Mesenchymal stem cell (in vitro differentiated cells and primary cell): Measurements from ENCODE around the gene ITGA2B.
A peak's percentile ranks its signal among the peaks of the same experiment; 100 is the strongest.

Experiments
- DNase-seq: peaks from one replicate; pipeline ENCODE4 v3.0.0-alpha.2; 2013
- H2AFZ ChIP-seq: one replicate; pipeline ENCODE4 v1.6.1; 2013; ENCODE audit warnings: low read depth, mild to moderate bottlenecking, control low read depth, inconsistent platforms, low read length, moderate library complexity
- H2AK5ac ChIP-seq: 2 replicates; pipeline ENCODE4 v1.6.1; 2013; ENCODE audit warnings: low read length, moderate library complexity, mild to moderate bottlenecking, inconsistent platforms; ENCODE audit not compliant: severe bottlenecking
- H2BK120ac ChIP-seq: one replicate; pipeline ENCODE4 v1.6.1; 2013; ENCODE audit warnings: low read depth, mild to moderate bottlenecking, inconsistent platforms, low read length, moderate library complexity
- H2BK12ac ChIP-seq, 2 experiments: one replicate each; pipeline ENCODE4 v1.6.1; 2013; ENCODE audit warnings: inconsistent platforms in 2 of 2, low read length in 2 of 2, mild to moderate bottlenecking in 2 of 2, moderate library complexity in 2 of 2, control low read depth in 1 of 2
- H2BK15ac ChIP-seq: one replicate; pipeline ENCODE4 v1.6.1; 2013; ENCODE audit warnings: mild to moderate bottlenecking, low read depth, inconsistent platforms; ENCODE audit not compliant: poor library complexity, severe bottlenecking
- H2BK5ac ChIP-seq: 2 replicates; pipeline ENCODE4 v1.6.1; 2013; ENCODE audit warnings: low read depth, mild to moderate bottlenecking, low read length, control low read depth, inconsistent platforms; ENCODE audit not compliant: poor library complexity, severe bottlenecking
- H3K14ac ChIP-seq, 2 experiments: one replicate each; pipeline ENCODE4 v1.6.1; 2013; ENCODE audit warnings: inconsistent platforms in 2 of 2, low read length in 2 of 2, control low read depth in 1 of 2, mild to moderate bottlenecking in 1 of 2, moderate library complexity in 1 of 2
- H3K18ac ChIP-seq, 2 experiments: one replicate each; pipeline ENCODE4 v1.6.1; 2013; ENCODE audit warnings: inconsistent platforms in 2 of 2, low read length in 2 of 2, control low read depth in 1 of 2, low read depth in 1 of 2, mild to moderate bottlenecking in 1 of 2
- H3K23ac ChIP-seq, 2 experiments: one replicate each; pipeline ENCODE4 v1.6.1; 2013; ENCODE audit warnings: inconsistent platforms in 2 of 2, low read length in 2 of 2, mild to moderate bottlenecking in 2 of 2, moderate library complexity in 2 of 2, control low read depth in 1 of 2
- H3K27ac ChIP-seq: 2 replicates; pipeline ENCODE4 v1.5.1; 2013; ENCODE audit warnings: mild to moderate bottlenecking, moderate library complexity, low read length, control low read depth, inconsistent platforms; ENCODE audit not compliant: poor library complexity, severe bottlenecking
- H3K27me3 ChIP-seq, 2 experiments: 2 replicates each; pipeline versions ENCODE4 v1.6.1 to v1.7.0; 2013; ENCODE audit warnings: low read length in 2 of 2, mild to moderate bottlenecking in 2 of 2, moderate library complexity in 2 of 2, control low read depth in 1 of 2, inconsistent platforms in 1 of 2; ENCODE audit not compliant: control insufficient read depth in 1 of 2, insufficient read depth in 1 of 2
- H3K36me3 ChIP-seq, 2 experiments: 2 replicates each; pipeline versions ENCODE4 v1.6.1 to v1.7.0; 2013; ENCODE audit warnings: low read length in 2 of 2, control low read depth in 1 of 2, inconsistent platforms in 1 of 2, low read depth in 1 of 2, mild to moderate bottlenecking in 1 of 2; ENCODE audit not compliant: insufficient read depth in 2 of 2, control insufficient read depth in 1 of 2
- H3K4ac ChIP-seq, 2 experiments: one replicate each; pipeline ENCODE4 v1.6.1; 2013; ENCODE audit warnings: inconsistent platforms in 2 of 2, low read length in 2 of 2, mild to moderate bottlenecking in 2 of 2, moderate library complexity in 2 of 2, control low read depth in 1 of 2, low read depth in 1 of 2
- H3K4me1 ChIP-seq: 2 replicates; pipeline ENCODE4 v1.6.1; 2013; ENCODE audit warnings: low read depth, low read length, control low read depth; ENCODE audit not compliant: control insufficient read depth, insufficient read depth
- H3K4me2 ChIP-seq: 2 replicates; pipeline ENCODE4 v1.6.1; 2013; ENCODE audit warnings: low read length, mild to moderate bottlenecking, inconsistent platforms; ENCODE audit not compliant: poor library complexity, severe bottlenecking
- H3K4me3 ChIP-seq, 2 experiments: 2 replicates each; pipeline versions ENCODE4 v1.5.1 to v1.7.0; 2013; ENCODE audit warnings: low read length in 2 of 2, mild to moderate bottlenecking in 2 of 2, control low read depth in 1 of 2, low read depth in 1 of 2; ENCODE audit not compliant: insufficient read depth in 1 of 2
- H3K79me1 ChIP-seq: replicated peaks from 2 replicates; pipeline ENCODE4 v1.6.1; 2013; ENCODE audit warnings: mild to moderate bottlenecking, control low read depth, low read length, inconsistent platforms; ENCODE audit not compliant: poor library complexity, severe bottlenecking
- H3K9ac ChIP-seq: 2 replicates; pipeline ENCODE4 v1.7.0; 2013; ENCODE audit warnings: mild to moderate bottlenecking, low read length, moderate library complexity
- H3K9me3 ChIP-seq: 2 replicates; pipeline ENCODE4 v1.7.0; 2013; ENCODE audit warnings: mild to moderate bottlenecking, low read length; ENCODE audit not compliant: control insufficient read depth
- H4K8ac ChIP-seq: one replicate; pipeline ENCODE4 v1.6.1; 2013; ENCODE audit warnings: inconsistent platforms, mild to moderate bottlenecking, low read length, moderate library complexity
- H4K91ac ChIP-seq: one replicate; pipeline ENCODE4 v1.6.1; 2013; ENCODE audit warnings: mild to moderate bottlenecking, low read length, inconsistent platforms
- WGBS: methylation state at CpG from one replicate; pipeline ENCODE4 v1.1.7; 2013; ENCODE audit warnings: mixed read lengths; 5-methylcytosine and 5-hydroxymethylcytosine counted together

Gene ITGA2B

GRCh38 chr17:44432254-44433157 is 43.1 kb upstream of the ITGA2B start:
- no peak overlapping the region for H3K23ac ChIP-seq
- H2BK5ac ChIP-seq: no peak overlapping the region
- H2BK12ac ChIP-seq: no peak overlapping the region

GRCh38 chr17:44424828-44425461 is 35.5 kb upstream of the ITGA2B start:
- Histone ChIP-seq H4K8ac (no peak overlapping the region), H3K4ac (no peak overlapping the region), H3K27me3 (no peaks in the 10 kb centered on the region), H3K36me3 (peaks cover 27 to 63% of the 10 kb centered on the region in 2 experiments), H3K4me3 (no peak overlapping the region), H3K4me1 (peaks cover 2% of the 10 kb centered on the region), H4K91ac (no peak overlapping the region), H2BK15ac (no peak overlapping the region), H3K9ac (no peak overlapping the region), H2BK5ac (no peak overlapping the region), H3K23ac (no peak overlapping the region), H2AK5ac (no peak overlapping the region), H3K18ac (no peak overlapping the region), H3K9me3 (no peaks in the 10 kb centered on the region), H2AFZ (no peak overlapping the region), H3K4me2 (no peak overlapping the region), H3K79me1 (peaks cover 15% of the 10 kb centered on the region), H3K14ac (no peak overlapping the region), H2BK120ac (no peak overlapping the region), H2BK12ac (no peak overlapping the region), H3K27ac (no peak overlapping the region)
- WGBS: 80% methylated on average over 1 of the region's 3 CpGs
- DNase-seq: no peak

More at GRCh38 chr17:44432254-44433157, 43.1 kb upstream of the ITGA2B start:
- Histone ChIP-seq H3K9me3 (no peaks in the 10 kb centered on the region), H3K4ac (no peak overlapping the region), H2AK5ac (no peak overlapping the region), H3K9ac (no peak overlapping the region), H3K14ac (no peak overlapping the region), H3K18ac (no peak overlapping the region), H3K36me3 (peaks cover 34 to 69% of the 10 kb centered on the region in 2 experiments), H3K4me3 (no peak overlapping the region), H2AFZ (no peak overlapping the region), H3K27ac (no peak overlapping the region), H3K4me1 (no peaks in the 10 kb centered on the region), H3K27me3 (no peaks in the 10 kb centered on the region), H2BK120ac (no peak overlapping the region), H3K79me1 (peaks cover 20% of the 10 kb centered on the region), H2BK15ac (no peak overlapping the region), H3K4me2 (no peak overlapping the region), H4K91ac (no peak overlapping the region), H4K8ac (no peak overlapping the region)
- no peak for DNase-seq
- 99% methylated on average over 6 of the region's 9 CpGs for WGBS

DNA sequence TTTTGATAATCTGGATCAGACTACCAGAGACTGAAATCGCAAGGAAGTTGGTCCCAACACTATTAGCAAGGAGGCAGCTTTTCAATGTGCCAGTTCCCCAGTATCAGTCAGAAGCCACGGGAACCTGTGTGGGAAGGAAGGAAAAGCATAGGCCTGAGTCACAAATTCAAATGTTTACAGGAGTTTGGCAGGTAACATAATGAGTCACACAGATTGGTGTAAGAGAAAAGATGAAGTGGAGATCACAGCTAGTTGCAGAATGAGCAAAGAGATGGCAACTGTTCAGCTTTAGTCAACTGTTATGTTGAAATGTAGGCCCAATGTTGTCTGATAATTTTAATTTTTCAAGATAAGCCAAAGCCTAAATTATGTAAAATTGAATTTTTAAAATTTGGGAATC is 28.1 kb upstream of the ITGA2B start:
- no peak overlapping the region for H3K4ac ChIP-seq
- H2BK12ac ChIP-seq: no peak overlapping the region
- no peak overlapping the region for H3K18ac ChIP-seq
- H4K91ac ChIP-seq: no peak overlapping the region
- no peaks in the 10 kb centered on the region for H3K9me3 ChIP-seq
- H4K8ac ChIP-seq: no peak overlapping the region
- H3K27ac ChIP-seq: no peak overlapping the region
- no peak overlapping the region for H2BK120ac ChIP-seq
- no peak overlapping the region for H3K4me3 ChIP-seq
- 83% methylated on average over 2 of the region's 2 CpGs for WGBS
- no peak overlapping the region for H2BK15ac ChIP-seq
- H2AFZ ChIP-seq: no peak overlapping the region
- peaks cover 14 to 63% of the 10 kb centered on the region in 2 experiments for H3K36me3 ChIP-seq
- no peak overlapping the region for H2AK5ac ChIP-seq
- peaks cover 22% of the 10 kb centered on the region for H3K79me1 ChIP-seq
- no peaks in the 10 kb centered on the region for H3K4me1 ChIP-seq
- DNase-seq: peak; percentile 59
- no peak overlapping the region for H3K23ac ChIP-seq
- no peak overlapping the region for H3K4me2 ChIP-seq
- no peak overlapping the region for H3K14ac ChIP-seq
- H2BK5ac ChIP-seq: no peak overlapping the region
- no peaks in the 10 kb centered on the region for H3K27me3 ChIP-seq
- peak overlapping the region; percentile 44 for H3K9ac ChIP-seq

DNA sequence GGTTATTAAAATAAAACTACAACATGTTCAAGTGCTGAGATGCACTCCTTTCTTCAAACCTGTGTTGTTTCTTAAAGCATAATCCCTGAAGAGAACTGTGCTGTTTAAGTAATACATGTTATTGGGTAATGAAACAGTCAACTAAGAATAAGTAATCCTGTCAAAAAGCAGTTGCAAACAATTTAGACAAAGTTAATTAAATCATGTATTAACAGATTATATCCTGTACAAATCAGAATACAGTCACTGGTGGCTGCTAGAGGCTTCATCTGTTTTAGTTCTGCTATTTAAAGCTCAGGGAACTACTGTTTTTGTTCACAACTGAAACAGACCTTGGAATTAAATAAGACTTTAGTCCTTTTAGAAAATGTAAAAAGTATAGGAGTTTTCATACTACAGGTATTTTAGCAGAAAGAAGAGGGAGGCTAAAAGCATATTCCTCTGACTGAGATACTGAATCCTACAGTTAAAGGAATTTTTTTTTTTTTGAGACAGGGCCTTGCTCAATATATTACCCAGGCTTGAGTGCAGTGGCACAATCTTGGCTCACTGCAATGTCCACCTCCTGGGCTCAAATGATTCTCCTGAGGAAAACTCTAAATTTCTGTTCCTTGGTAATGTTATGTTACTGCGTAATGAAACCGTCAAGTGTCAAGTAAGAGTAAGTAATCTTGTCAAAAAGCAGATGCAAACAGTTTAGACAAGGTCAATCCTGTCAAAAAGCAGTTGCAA is 27.3 kb upstream of the ITGA2B start:
- Histone ChIP-seq H2BK15ac (no peak overlapping the region), H2BK120ac (no peak overlapping the region), H4K8ac (no peak overlapping the region), H3K9ac (no peak overlapping the region), H4K91ac (no peak overlapping the region), H3K4me3 (no peak overlapping the region), H3K18ac (no peak overlapping the region), H3K4me1 (no peaks in the 10 kb centered on the region), H3K23ac (no peak overlapping the region), H3K27me3 (no peaks in the 10 kb centered on the region), H3K9me3 (no peaks in the 10 kb centered on the region), H3K79me1 (peaks cover 24% of the 10 kb centered on the region), H2BK5ac (no peak overlapping the region), H3K36me3 (peaks cover 9 to 58% of the 10 kb centered on the region in 2 experiments), H3K4me2 (no peak overlapping the region), H2AK5ac (no peak overlapping the region), H2AFZ (no peak overlapping the region), H3K27ac (peak overlapping the region; percentile 55), H3K4ac (no peak overlapping the region), H3K14ac (no peak overlapping the region), H2BK12ac (no peak overlapping the region)
- no peak for DNase-seq
- 100% methylated on average over 2 of the region's 2 CpGs for WGBS
